Vagina (tissue), 2 donors: ENCODE measurements around the gene FSTL4.

Experiments used
- POLR2A ChIP-seq, 2 donors: fragments of 450-650 bp; IDR thresholded peaks; one replicate each; pipeline ENCODE4 v1.6.1; 2017; ENCODE audit warnings: antibody characterized with exemption in 2 of 2, mild to moderate bottlenecking in 2 of 2, moderate library complexity in 2 of 2
- POLR2AphosphoS5 ChIP-seq, 2 donors: sonication (generic); formaldehyde crosslinking; IDR thresholded peaks; one replicate each; pipeline ENCODE4 v1.9.0; 2017; ENCODE audit warnings: antibody characterized with exemption in 2 of 2, mild to moderate bottlenecking in 2 of 2, low read depth in 1 of 2; ENCODE audit not compliant: insufficient read depth in 1 of 2
- TF ChIP-seq, protein P1 (sequence below), 3 experiments: fragments of 450-650 bp in 2 of 3; fragments of 200-600 bp in 1 of 3; sonication (generic) in 1 of 3; IDR thresholded peaks; one replicate each; pipeline ENCODE4 v1.5.1; 2017 to 2019; ENCODE audit warnings: antibody characterized with exemption in 3 of 3, mild to moderate bottlenecking in 2 of 3, moderate library complexity in 2 of 3

DNA sequence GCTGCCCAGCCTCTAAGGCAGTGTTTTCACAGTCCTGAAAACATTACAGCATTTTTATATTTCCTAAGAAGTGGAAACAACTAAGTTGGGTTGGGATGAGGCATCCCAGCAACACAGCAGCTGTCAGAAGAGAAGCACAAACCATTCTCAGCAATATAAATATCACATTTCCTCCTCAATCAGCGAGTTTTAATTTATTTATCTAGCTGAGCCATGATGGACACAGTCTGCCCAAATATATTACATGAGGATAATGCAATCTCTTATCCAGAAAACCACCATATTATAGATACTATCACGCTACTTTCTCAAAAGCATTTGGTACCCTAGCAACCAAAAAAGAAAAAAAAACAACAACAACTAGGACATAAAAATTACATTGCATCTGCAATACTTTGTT lies 158.5 kb downstream of the FSTL4 start:
- TF ChIP-seq, protein P1, sequence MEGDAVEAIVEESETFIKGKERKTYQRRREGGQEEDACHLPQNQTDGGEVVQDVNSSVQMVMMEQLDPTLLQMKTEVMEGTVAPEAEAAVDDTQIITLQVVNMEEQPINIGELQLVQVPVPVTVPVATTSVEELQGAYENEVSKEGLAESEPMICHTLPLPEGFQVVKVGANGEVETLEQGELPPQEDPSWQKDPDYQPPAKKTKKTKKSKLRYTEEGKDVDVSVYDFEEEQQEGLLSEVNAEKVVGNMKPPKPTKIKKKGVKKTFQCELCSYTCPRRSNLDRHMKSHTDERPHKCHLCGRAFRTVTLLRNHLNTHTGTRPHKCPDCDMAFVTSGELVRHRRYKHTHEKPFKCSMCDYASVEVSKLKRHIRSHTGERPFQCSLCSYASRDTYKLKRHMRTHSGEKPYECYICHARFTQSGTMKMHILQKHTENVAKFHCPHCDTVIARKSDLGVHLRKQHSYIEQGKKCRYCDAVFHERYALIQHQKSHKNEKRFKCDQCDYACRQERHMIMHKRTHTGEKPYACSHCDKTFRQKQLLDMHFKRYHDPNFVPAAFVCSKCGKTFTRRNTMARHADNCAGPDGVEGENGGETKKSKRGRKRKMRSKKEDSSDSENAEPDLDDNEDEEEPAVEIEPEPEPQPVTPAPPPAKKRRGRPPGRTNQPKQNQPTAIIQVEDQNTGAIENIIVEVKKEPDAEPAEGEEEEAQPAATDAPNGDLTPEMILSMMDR (IDR thresholded peaks at IDR 0.05): no peak
- TF ChIP-seq POLR2AphosphoS5 (IDR thresholded peaks at IDR 0.05; ENCODE audit: insufficient read depth in 1 of 2, low read depth in 1 of 2) (no peak), POLR2A (IDR thresholded peaks at IDR 0.05) (no peak)
